ENCODE measurements around the gene CPNE5.

- no peak for TF ChIP-seq CTCF (IDR thresholded peaks at IDR 0.05)
- TF ChIP-seq POLR2A (IDR thresholded peaks at IDR 0.05), result no peak
Observed at GRCh38 chr6:36833182-36833789, 6.0 kb downstream of the CPNE5 start.

All from thyroid gland (tissue), 4 donors.